Measurements from ENCODE around the gene ARMC10. TPM values are rescaled to one million over a fixed set of nuclear protein-coding genes. Genes with fewer than 3 reads are reported as not detected.
"Not testable (repeated sequence)": the region's sequence is repeated elsewhere in the genome, so short reads cannot be mapped to it uniquely, and the experiment has no call there.

The ARMC10 gene
- total RNA-seq, 1 donor from 2014 or later: 22.1 TPM

GRCh38 chr7:103077318-103077717 is 2.4 kb downstream of the ARMC10 start:
- DNase-seq (ENCODE audit: extremely low read depth, low read depth, low spot score): no peak

GRCh38 chr7:103078226-103078625 is 3.3 kb downstream of the ARMC10 start:
- DNase-seq (ENCODE audit: extremely low read depth, low read depth, low spot score): not testable (repeated sequence)

GRCh38 chr7:103079836-103080235 is 4.9 kb downstream of the ARMC10 start:
- DNase-seq (ENCODE audit: extremely low read depth, low read depth, low spot score): no peak

GRCh38 chr7:103080923-103081322 is 6.0 kb downstream of the ARMC10 start:
- no peak for DNase-seq (ENCODE audit: extremely low read depth, low read depth, low spot score)

GRCh38 chr7:103082497-103082896 is 7.6 kb downstream of the ARMC10 start:
- no peak for DNase-seq (ENCODE audit: extremely low read depth, low read depth, low spot score)

- no peak for DNase-seq (ENCODE audit: extremely low read depth, low read depth, low spot score)
These were observed 8.3 kb downstream of the ARMC10 start for GRCh38 chr7:103083210-103083609.

- not testable (repeated sequence) for DNase-seq (ENCODE audit: extremely low read depth, low read depth, low spot score)
These were observed 17.4 kb downstream of the ARMC10 start for GRCh38 chr7:103092321-103092720.

GRCh38 chr7:103093429-103093828 is 18.5 kb downstream of the ARMC10 start:
- DNase-seq (ENCODE audit: extremely low read depth, low read depth, low spot score): no peak

GRCh38 chr7:103094102-103094501 is 19.2 kb downstream of the ARMC10 start:
- DNase-seq (ENCODE audit: extremely low read depth, low read depth, low spot score): no peak

- DNase-seq (ENCODE audit: extremely low read depth, low read depth, low spot score): not testable (repeated sequence)
These were observed 20.6 kb downstream of the ARMC10 start for GRCh38 chr7:103095558-103095957.

- no peak for DNase-seq (ENCODE audit: extremely low read depth, low read depth, low spot score)
These were observed 22.1 kb downstream of the ARMC10 start for GRCh38 chr7:103097041-103097440.

- DNase-seq (ENCODE audit: extremely low read depth, low read depth, low spot score): no peak
These were observed 25.4 kb downstream of the ARMC10 start for GRCh38 chr7:103100348-103100747.

GRCh38 chr7:103101543-103101942 is 26.6 kb downstream of the ARMC10 start:
- no peak for DNase-seq (ENCODE audit: extremely low read depth, low read depth, low spot score)

GRCh38 chr7:103106005-103106702 is 31.2 kb downstream of the ARMC10 start:
- no peak for DNase-seq (ENCODE audit: extremely low read depth, low read depth, low spot score)

- not testable (repeated sequence) for DNase-seq (ENCODE audit: extremely low read depth, low read depth, low spot score)
These were observed 31.7 kb downstream of the ARMC10 start for GRCh38 chr7:103106703-103107070.

- no peak for DNase-seq (ENCODE audit: extremely low read depth, low read depth, low spot score)
These were observed 38.2 kb downstream of the ARMC10 start for GRCh38 chr7:103113164-103113563.

- DNase-seq (ENCODE audit: extremely low read depth, low read depth, low spot score): no peak
These were observed 39.7 kb downstream of the ARMC10 start for GRCh38 chr7:103114576-103115008.

GRCh38 chr7:103115771-103116170 is 40.8 kb downstream of the ARMC10 start:
- DNase-seq (ENCODE audit: extremely low read depth, low read depth, low spot score): no peak

GRCh38 chr7:103116511-103116910 is 41.6 kb downstream of the ARMC10 start:
- no peak for DNase-seq (ENCODE audit: extremely low read depth, low read depth, low spot score)

GRCh38 chr7:103116991-103117390 is 42.1 kb downstream of the ARMC10 start:
- DNase-seq (ENCODE audit: extremely low read depth, low read depth, low spot score): no peak

- no peak for DNase-seq (ENCODE audit: extremely low read depth, low read depth, low spot score)
These were observed 42.5 kb downstream of the ARMC10 start for GRCh38 chr7:103117465-103117864.

GRCh38 chr7:103119791-103120291 is 44.9 kb downstream of the ARMC10 start:
- no peak for DNase-seq (ENCODE audit: extremely low read depth, low read depth, low spot score)

- DNase-seq (ENCODE audit: extremely low read depth, low read depth, low spot score): no peak
These were observed 45.4 kb downstream of the ARMC10 start for GRCh38 chr7:103120362-103120761.

All from glomerular endothelial cell (primary cell).